Testis (tissue), 3 donors: ENCODE results near the gene TRIM75. TPM values are rescaled to one million over a fixed set of nuclear protein-coding genes. Genes with fewer than 3 reads are reported as not detected.

Experiments
- DNase-seq: peaks from one replicate; pipeline ENCODE4 v3.0.0-alpha.2; 2019
- H3K27ac ChIP-seq, 2 donors: fragments of 200-600 bp; sonication (generic); one replicate each; pipeline ENCODE4 v1.5.1; 2019
- H3K27me3 ChIP-seq: fragments of 200-600 bp; sonication (generic); one replicate; pipeline ENCODE4 v1.5.1; 2019
- H3K36me3 ChIP-seq: fragments of 200-600 bp; sonication (generic); one replicate; pipeline ENCODE4 v1.5.1; 2017; ENCODE audit warnings: low read depth; ENCODE audit errors: missing control alignments
- H3K4me1 ChIP-seq: fragments of 200-600 bp; sonication (generic); one replicate; pipeline ENCODE4 v1.5.1; 2019
- H3K4me3 ChIP-seq, 2 donors: fragments of 200-600 bp; sonication (generic); one replicate each; pipeline ENCODE4 v1.5.1; 2017 to 2019
- H3K9me3 ChIP-seq: fragments of 200-600 bp; sonication (generic); one replicate; pipeline ENCODE4 v1.5.1; 2017
- CTCF ChIP-seq, 3 experiments: fragments of 450-650 bp in 2 of 3; fragments of 200-600 bp in 1 of 3; sonication (generic) in 1 of 3; IDR thresholded peaks; one replicate each; pipeline ENCODE4 v1.5.1; 2016 to 2019; ENCODE audit warnings: antibody characterized with exemption in 3 of 3, mild to moderate bottlenecking in 2 of 3, moderate library complexity in 1 of 3
- POLR2A ChIP-seq: fragments of 450-650 bp; IDR thresholded peaks from one replicate; pipeline ENCODE4 v1.6.1; 2017; ENCODE audit warnings: antibody characterized with exemption, mild to moderate bottlenecking, moderate library complexity
- WGBS, 2 donors: methylation state at CpG; one replicate each; pipeline ENCODE4 v1.1.5; 2018; 5-methylcytosine and 5-hydroxymethylcytosine counted together
- intact Hi-C: fragments of 100-400 bp; cut with DNase I; formaldehyde crosslinking; loops from one replicate; pipeline ENCODE4 v1.15.1; 2023; ENCODE audit warnings: low total_unique reads
- polyA plus RNA-seq: library from polyadenylated mRNA; stranded (reverse); fragments of 350-450 nt; fragmentation: Illumina TruSeq; extraction: RNeasy Lipid Tissue Mini Kit (QIAGEN cat#74804); gene quantifications from one replicate; pipeline ENCODE4 v1.2.3, GENCODE V29; 2014; ENCODE audit warnings: low read depth, low replicate concordance; ENCODE audit not compliant: insufficient read depth
- total RNA-seq, 2 donors: library from RNA; depleted of rRNA; stranded (reverse); fragments of >200 nt; gene quantifications; one replicate each; pipeline ENCODE4 v1.2.3, GENCODE V29; 2016

The TRIM75 gene
- total and polyA plus RNA-seq, 3 donors from 2014 or later: 0.24 to 0.81 (median 0.28) TPM

- TF ChIP-seq CTCF (IDR thresholded peaks at IDR 0.05) (no peak), POLR2A (no peak)
- WGBS, 2 donors: 63 to 73% methylated on average over 5 of the region's 5 CpGs
- Histone ChIP-seq H3K4me3 (no peak overlapping the region), H3K9me3 (no peaks in the 10 kb centered on the region), H3K36me3 (no peaks in the 10 kb centered on the region), H3K27ac (no peak overlapping the region), H3K4me1 (no peaks in the 10 kb centered on the region), H3K27me3 (no peaks in the 10 kb centered on the region)
- intact Hi-C loops: no loop called here
- DNase-seq: no peak
These were observed 5.5 kb upstream of the TRIM75 start for GRCh38 chr4:165048170-165048569.

- no peaks in the 10 kb centered on the region for H3K9me3 ChIP-seq
- no peaks in the 10 kb centered on the region for H3K36me3 ChIP-seq
- H3K4me1 ChIP-seq: no peaks in the 10 kb centered on the region
- H3K27me3 ChIP-seq: no peaks in the 10 kb centered on the region
- TF ChIP-seq POLR2A (no peak), CTCF (IDR thresholded peaks at IDR 0.05) (no peak)
- WGBS, 2 donors: 44 to 60% methylated on average over 3 of the region's 3 CpGs
- intact Hi-C loops: no loop called here
- no peak overlapping the region for H3K4me3 ChIP-seq
- DNase-seq: no peak
- no peak overlapping the region for H3K27ac ChIP-seq
These were observed 1.0 kb upstream of the TRIM75 start for GRCh38 chr4:165052627-165053026.

- H3K9me3 ChIP-seq: no peaks in the 10 kb centered on the region
- no peak overlapping the region for H3K27ac ChIP-seq
- WGBS, 2 donors: 87 to 93% methylated on average over 9 of the region's 9 CpGs
- H3K4me1 ChIP-seq: peaks cover 4% of the 10 kb centered on the region
- no peaks in the 10 kb centered on the region for H3K27me3 ChIP-seq
- no peak for DNase-seq
- H3K36me3 ChIP-seq: no peaks in the 10 kb centered on the region
- TF ChIP-seq POLR2A: no peak
- no peak for TF ChIP-seq CTCF (IDR thresholded peaks at IDR 0.05)
- no peak overlapping the region for H3K4me3 ChIP-seq
- intact Hi-C loops: no loop called here
These were observed 1.9 kb downstream of the TRIM75 start for GRCh38 chr4:165055601-165056000.

- Histone ChIP-seq H3K36me3 (no peaks in the 10 kb centered on the region), H3K27ac (no peak overlapping the region), H3K9me3 (no peaks in the 10 kb centered on the region), H3K4me3 (no peak overlapping the region), H3K4me1 (peaks cover 6% of the 10 kb centered on the region), H3K27me3 (no peaks in the 10 kb centered on the region)
- WGBS, 2 donors: 41 to 44% methylated on average over 2 of the region's 2 CpGs
- no peak for TF ChIP-seq POLR2A
- no peak for TF ChIP-seq CTCF (IDR thresholded peaks at IDR 0.05)
- DNase-seq: no peak
- intact Hi-C loops: no loop called here
These were observed 5.0 kb downstream of the TRIM75 start for GRCh38 chr4:165058666-165059065.

GRCh38 chr4:165059386-165059785 is 5.7 kb downstream of the TRIM75 start:
- intact Hi-C loops: no loop called here
- TF ChIP-seq CTCF (IDR thresholded peaks at IDR 0.05) (no peak), POLR2A (no peak)
- Histone ChIP-seq H3K4me1 (peaks cover 6% of the 10 kb centered on the region), H3K36me3 (no peaks in the 10 kb centered on the region), H3K4me3 (no peak overlapping the region), H3K27me3 (no peaks in the 10 kb centered on the region), H3K27ac (no peak overlapping the region), H3K9me3 (no peaks in the 10 kb centered on the region)
- DNase-seq: no peak
- 77% methylated on average over 4 of the region's 4 CpGs for WGBS, 2 donors
